Ishikawa (cell line): ENCODE data around the gene NDUFAF7.

Experiments used
- RAD21 ChIP-seq: IDR thresholded peaks from 2 replicates; pipeline ENCODE4 v1.6.1; 2012; ENCODE audit warnings: low read depth
- ZBTB7A ChIP-seq: IDR thresholded peaks from 2 replicates; pipeline ENCODE4 v1.6.1; 2012; ENCODE audit warnings: low read depth
- TF ChIP-seq, protein P1 (sequence below): IDR thresholded peaks from 2 replicates; pipeline ENCODE4 v1.6.1; 2012

DNA sequence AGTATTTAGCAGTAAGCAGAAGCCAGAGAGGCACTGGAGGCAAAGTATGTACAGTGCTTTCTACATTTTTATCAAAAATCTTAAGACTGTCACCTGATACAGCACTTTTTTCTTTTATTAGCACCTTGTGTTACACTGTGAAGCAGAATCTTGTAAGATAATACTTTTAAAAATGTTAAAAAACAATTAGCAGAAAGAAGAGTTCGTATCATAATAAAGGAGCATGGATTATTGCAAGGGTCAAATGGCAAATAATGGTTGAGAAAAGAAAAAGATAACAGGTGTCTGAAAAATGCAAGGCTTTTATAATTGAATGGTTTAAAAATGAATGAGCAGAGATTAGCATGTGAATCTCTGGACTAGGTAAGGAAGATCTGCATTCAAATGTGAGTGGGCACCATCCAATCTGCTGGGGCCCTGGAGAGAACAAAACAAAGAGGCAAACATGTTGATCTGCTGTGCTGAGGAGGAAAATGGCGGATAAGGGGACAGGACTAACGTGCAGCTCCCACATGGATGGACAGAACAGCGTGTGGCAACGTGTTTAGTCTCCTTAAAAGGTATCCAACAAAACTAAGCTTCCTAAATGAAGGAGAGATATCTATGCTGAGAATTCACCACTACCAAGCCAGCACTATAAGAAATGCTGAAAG is 25.6 kb upstream of the NDUFAF7 start:
- TF ChIP-seq, protein P1, sequence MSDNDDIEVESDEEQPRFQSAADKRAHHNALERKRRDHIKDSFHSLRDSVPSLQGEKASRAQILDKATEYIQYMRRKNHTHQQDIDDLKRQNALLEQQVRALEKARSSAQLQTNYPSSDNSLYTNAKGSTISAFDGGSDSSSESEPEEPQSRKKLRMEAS, result no peak
- TF ChIP-seq ZBTB7A (no peak), RAD21 (no peak)
